NCI-H2196 treated with DMSO at 0.1 percent for 48 hours (cell line): ENCODE results near the gene NUPR2.
"Not testable (repeated sequence)": the region's sequence is repeated elsewhere in the genome, so short reads cannot be mapped to it uniquely, and the experiment has no call there.

Experiments used
- DNase-seq: peaks from one replicate; lab custom pipeline; 2025; ENCODE audit not compliant: unreplicated experiment; lab: John Stamatoyannopoulos, UW

The NUPR2 gene

GRCh38 chr7:56087445-56087844 is 28.8 kb downstream of the NUPR2 start:
- no peak for DNase-seq

GRCh38 chr7:56086761-56087160 is 29.5 kb downstream of the NUPR2 start:
- DNase-seq = no peak

GRCh38 chr7:56083150-56083785 is 32.9 kb downstream of the NUPR2 start:
- DNase-seq = peak; percentile 72

- DNase-seq = no peak
Observed at GRCh38 chr7:56081626-56082340, 34.4 kb downstream of the NUPR2 start.

GRCh38 chr7:56080726-56081435 is 35.3 kb downstream of the NUPR2 start:
- DNase-seq = not testable (repeated sequence)

- DNase-seq = peak; percentile 97
Observed at GRCh38 chr7:56079450-56080185, 36.6 kb downstream of the NUPR2 start.

- no peak for DNase-seq
Observed at GRCh38 chr7:56078196-56078595, 38.0 kb downstream of the NUPR2 start.

- DNase-seq = no peak
Observed at GRCh38 chr7:56077681-56078080, 38.5 kb downstream of the NUPR2 start.

GRCh38 chr7:56074371-56074791 is 41.8 kb downstream of the NUPR2 start:
- peak; percentile 91 for DNase-seq

- not testable (repeated sequence) for DNase-seq
Observed at GRCh38 chr7:56066376-56066775, 49.8 kb downstream of the NUPR2 start.
